ENCODE measurements around the gene PLCD3. TPM values are rescaled to one million over a fixed set of nuclear protein-coding genes. Genes with fewer than 3 reads are reported as not detected.

The PLCD3 gene
- total and polyA plus RNA-seq, 9 of the 15 experiments (the other 6 are each of a cell fraction or from before 2014, with no cell fraction given): 0.20 to 22.6 (median 7.5) TPM

DNA sequence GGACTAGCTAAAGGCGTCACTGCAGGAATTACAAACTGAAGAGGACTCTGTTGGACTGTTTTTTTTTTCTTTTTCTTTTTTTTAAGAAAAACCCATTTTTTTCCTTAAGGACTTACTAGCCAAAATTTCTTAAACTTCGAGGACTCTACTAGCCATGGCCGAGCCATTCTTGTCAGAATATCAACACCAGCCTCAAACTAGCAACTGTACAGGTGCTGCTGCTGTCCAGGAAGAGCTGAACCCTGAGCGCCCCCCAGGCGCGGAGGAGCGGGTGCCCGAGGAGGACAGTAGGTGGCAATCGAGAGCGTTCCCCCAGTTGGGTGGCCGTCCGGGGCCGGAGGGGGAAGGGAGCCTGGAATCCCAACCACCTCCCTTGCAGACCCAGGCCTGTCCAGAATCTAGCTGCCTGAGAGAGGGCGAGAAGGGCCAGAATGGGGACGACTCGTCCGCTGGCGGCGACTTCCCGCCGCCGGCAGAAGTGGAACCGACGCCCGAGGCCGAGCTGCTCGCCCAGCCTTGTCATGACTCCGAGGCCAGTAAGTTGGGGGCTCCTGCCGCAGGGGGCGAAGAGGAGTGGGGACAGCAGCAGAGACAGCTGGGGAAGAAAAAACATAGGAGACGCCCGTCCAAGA, 16.8 kb upstream of the PLCD3 start (continued):
- TF ChIP-seq, protein P1, sequence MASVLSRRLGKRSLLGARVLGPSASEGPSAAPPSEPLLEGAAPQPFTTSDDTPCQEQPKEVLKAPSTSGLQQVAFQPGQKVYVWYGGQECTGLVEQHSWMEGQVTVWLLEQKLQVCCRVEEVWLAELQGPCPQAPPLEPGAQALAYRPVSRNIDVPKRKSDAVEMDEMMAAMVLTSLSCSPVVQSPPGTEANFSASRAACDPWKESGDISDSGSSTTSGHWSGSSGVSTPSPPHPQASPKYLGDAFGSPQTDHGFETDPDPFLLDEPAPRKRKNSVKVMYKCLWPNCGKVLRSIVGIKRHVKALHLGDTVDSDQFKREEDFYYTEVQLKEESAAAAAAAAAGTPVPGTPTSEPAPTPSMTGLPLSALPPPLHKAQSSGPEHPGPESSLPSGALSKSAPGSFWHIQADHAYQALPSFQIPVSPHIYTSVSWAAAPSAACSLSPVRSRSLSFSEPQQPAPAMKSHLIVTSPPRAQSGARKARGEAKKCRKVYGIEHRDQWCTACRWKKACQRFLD (CRISPR knock-in tag; IDR thresholded peaks at IDR 0.05): peak; percentile 81
- 0 out of 2 replicates have a peak, but pooled peaks have one; percentile 66 for TF ChIP-seq NR1H2 (CRISPR knock-in tag; IDR thresholded peaks at IDR 0.05)
- TF ChIP-seq ZNF133 (CRISPR knock-in tag; IDR thresholded peaks at IDR 0.05): no peak
- TF ChIP-seq, protein P2, sequence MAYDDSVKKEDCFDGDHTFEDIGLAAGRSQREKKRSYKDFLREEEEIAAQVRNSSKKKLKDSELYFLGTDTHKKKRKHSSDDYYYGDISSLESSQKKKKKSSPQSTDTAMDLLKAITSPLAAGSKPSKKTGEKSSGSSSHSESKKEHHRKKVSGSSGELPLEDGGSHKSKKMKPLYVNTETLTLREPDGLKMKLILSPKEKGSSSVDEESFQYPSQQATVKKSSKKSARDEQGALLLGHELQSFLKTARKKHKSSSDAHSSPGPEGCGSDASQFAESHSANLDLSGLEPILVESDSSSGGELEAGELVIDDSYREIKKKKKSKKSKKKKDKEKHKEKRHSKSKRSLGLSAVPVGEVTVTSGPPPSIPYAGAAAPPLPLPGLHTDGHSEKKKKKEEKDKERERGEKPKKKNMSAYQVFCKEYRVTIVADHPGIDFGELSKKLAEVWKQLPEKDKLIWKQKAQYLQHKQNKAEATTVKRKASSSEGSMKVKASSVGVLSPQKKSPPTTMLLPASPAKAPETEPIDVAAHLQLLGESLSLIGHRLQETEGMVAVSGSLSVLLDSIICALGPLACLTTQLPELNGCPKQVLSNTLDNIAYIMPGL (CRISPR knock-in tag; IDR thresholded peaks at IDR 0.05): no peak; the same call in 1 of the 2 replicates
- TF ChIP-seq CBX5 (IDR thresholded peaks at IDR 0.05; ENCODE audit: borderline replicate concordance, low read depth): peak; percentile 40; the same call in 1 of the 2 replicates
- peak; percentile 75 for TF ChIP-seq RBFOX2 (IDR thresholded peaks at IDR 0.05; ENCODE audit: low read depth, low read length)
- TF ChIP-seq CBFB (CRISPR knock-in tag; IDR thresholded peaks at IDR 0.05): no peak
- no peak for TF ChIP-seq CHD1 (IDR thresholded peaks at IDR 0.05; ENCODE audit: low read length)
- peak; percentile 58 for TF ChIP-seq TAF1 (IDR thresholded peaks at IDR 0.05; ENCODE audit: control insufficient read depth, extremely low read depth, insufficient read depth, low read length, severe bottlenecking)
- TF ChIP-seq MYC (IDR thresholded peaks at IDR 0.05; ENCODE audit: low read depth, low read length): peak; percentile 20; the same call in 1 of the 2 replicates
- no peak for TF ChIP-seq MYC (CRISPR knock-in tag; IDR thresholded peaks at IDR 0.05; ENCODE audit: borderline replicate concordance, low read depth)
- TF ChIP-seq CHD2 (IDR thresholded peaks at IDR 0.05; ENCODE audit: low read depth, low read length): peak; percentile 29; the same call in 1 of the 2 replicates
- TF ChIP-seq PRPF4 (IDR thresholded peaks at IDR 0.05; ENCODE audit: insufficient read depth, low read depth, low read length, poor library complexity, severe bottlenecking): peak; percentile 80
- TF ChIP-seq FIP1L1 (IDR thresholded peaks at IDR 0.05; ENCODE audit: low read depth, low read length, poor library complexity, severe bottlenecking): no peak
- TF ChIP-seq RBM25 (IDR thresholded peaks at IDR 0.05; ENCODE audit: low read depth, low read length, severe bottlenecking): no peak
- no peak for TF ChIP-seq ELF4 (CRISPR knock-in tag; IDR thresholded peaks at IDR 0.05)
- 0 out of 2 replicates have a peak, but pooled peaks have one; percentile 73 for TF ChIP-seq PHB (CRISPR knock-in tag; IDR thresholded peaks at IDR 0.05)
- no peak; the same call in 1 of the 2 replicates for TF ChIP-seq TOE1 (IDR thresholded peaks at IDR 0.05; ENCODE audit: borderline replicate concordance)
- TF ChIP-seq TOE1 (CRISPR knock-in tag; IDR thresholded peaks at IDR 0.05; ENCODE audit: borderline replicate concordance, low read depth): 0 out of 2 replicates have a peak, but pooled peaks have one; percentile 35
- TF ChIP-seq, protein P3, sequence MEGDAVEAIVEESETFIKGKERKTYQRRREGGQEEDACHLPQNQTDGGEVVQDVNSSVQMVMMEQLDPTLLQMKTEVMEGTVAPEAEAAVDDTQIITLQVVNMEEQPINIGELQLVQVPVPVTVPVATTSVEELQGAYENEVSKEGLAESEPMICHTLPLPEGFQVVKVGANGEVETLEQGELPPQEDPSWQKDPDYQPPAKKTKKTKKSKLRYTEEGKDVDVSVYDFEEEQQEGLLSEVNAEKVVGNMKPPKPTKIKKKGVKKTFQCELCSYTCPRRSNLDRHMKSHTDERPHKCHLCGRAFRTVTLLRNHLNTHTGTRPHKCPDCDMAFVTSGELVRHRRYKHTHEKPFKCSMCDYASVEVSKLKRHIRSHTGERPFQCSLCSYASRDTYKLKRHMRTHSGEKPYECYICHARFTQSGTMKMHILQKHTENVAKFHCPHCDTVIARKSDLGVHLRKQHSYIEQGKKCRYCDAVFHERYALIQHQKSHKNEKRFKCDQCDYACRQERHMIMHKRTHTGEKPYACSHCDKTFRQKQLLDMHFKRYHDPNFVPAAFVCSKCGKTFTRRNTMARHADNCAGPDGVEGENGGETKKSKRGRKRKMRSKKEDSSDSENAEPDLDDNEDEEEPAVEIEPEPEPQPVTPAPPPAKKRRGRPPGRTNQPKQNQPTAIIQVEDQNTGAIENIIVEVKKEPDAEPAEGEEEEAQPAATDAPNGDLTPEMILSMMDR (IDR thresholded peaks at IDR 0.05 in 2 of 3, conservative IDR thresholded peaks at IDR 0.05 in 1 of 3; ENCODE audit: insufficient read depth in 2 of 3, low read depth in 1 of 3, low read length in 3 of 3): peak; percentile 93 to 98 (median 98)
- TF ChIP-seq TCF3 (CRISPR knock-in tag; IDR thresholded peaks at IDR 0.05): peak; percentile 14

Data from K562 (cell line).